PC-3 (cell line): ENCODE data around the gene DDX5. TPM values are rescaled to one million over a fixed set of nuclear protein-coding genes. Genes with fewer than 3 reads are reported as not detected.

ENCODE experiments used
- ATAC-seq: fragments of 200-7000 bp; cut with Tn5 transposase; 2 replicates; pipeline ENCODE4 v1.9.1; 2020; ENCODE audit warnings: mild to moderate bottlenecking, moderate library complexity
- BruUV-seq: library from RNA; stranded (reverse); fragments of 400-500 nt; replicated peaks from 2 replicates; lab custom pipeline; 2021; lab: Mats Ljungman, UMichigan
- CTCF ChIA-PET: fragments of 300-600 bp; sonication (Branson Sonifier 250); formaldehyde crosslinking; loops from one replicate; lab custom pipeline; 2022; ENCODE audit warnings: antibody characterized with exemption; lab: Charles Lee
- POLR2A ChIA-PET: fragments of 300-600 bp; sonication (Branson Sonifier 250); formaldehyde crosslinking; loops from one replicate; lab custom pipeline; 2022; ENCODE audit warnings: antibody characterized with exemption; ENCODE audit not compliant: unreplicated experiment; lab: Charles Lee
- DNase-seq: peaks from one replicate; pipeline ENCODE4 v3.0.0-alpha.2; 2015
- H2AFZ ChIP-seq: fragments of 300-600 bp; sonication (generic); 2 replicates; pipeline ENCODE4 v1.6.0; 2016; ENCODE audit warnings: antibody characterized with exemption, low read length
- H3F3A ChIP-seq: fragments of 300-600 bp; sonication (generic); one replicate; pipeline ENCODE4 v1.6.0; 2017; ENCODE audit warnings: antibody characterized with exemption, low read length, control low read depth, mild to moderate bottlenecking; ENCODE audit not compliant: unreplicated experiment
- H3K27ac ChIP-seq: fragments of 300-600 bp; sonication (generic); 2 replicates; pipeline ENCODE4 v1.5.1; 2016; ENCODE audit warnings: mild to moderate bottlenecking, low read length
- H3K27me3 ChIP-seq: fragments of 300-600 bp; sonication (generic); 2 replicates; pipeline ENCODE4 v1.6.1; 2016; ENCODE audit warnings: low read length, mixed read lengths
- H3K36me3 ChIP-seq: fragments of 300-600 bp; sonication (generic); 2 replicates; pipeline ENCODE4 v1.6.1; 2016; ENCODE audit warnings: low read depth, mixed run types, low read length, mixed read lengths
- H3K4me1 ChIP-seq: fragments of 300-600 bp; sonication (generic); 2 replicates; pipeline ENCODE4 v1.5.1; 2016; ENCODE audit warnings: low read length; ENCODE audit not compliant: insufficient read depth
- H3K4me2 ChIP-seq: fragments of 300-600 bp; sonication (generic); 2 replicates; pipeline ENCODE4 v1.6.0; 2016; ENCODE audit warnings: low read length
- H3K4me3 ChIP-seq: fragments of 300-600 bp; sonication (generic); 2 replicates; pipeline ENCODE4 v1.5.1; 2016; ENCODE audit warnings: mild to moderate bottlenecking, low read length, mixed read lengths
- H3K79me2 ChIP-seq: fragments of 300-600 bp; sonication (generic); 2 replicates; pipeline ENCODE4 v1.6.1; 2017; ENCODE audit warnings: low read length, mixed read lengths
- H3K9ac ChIP-seq: fragments of 300-600 bp; sonication (generic); 2 replicates; pipeline ENCODE4 v1.6.0; 2016; ENCODE audit warnings: mild to moderate bottlenecking, low read length
- H3K9me2 ChIP-seq: fragments of 300-600 bp; sonication (generic); replicated peaks from 2 replicates; pipeline ENCODE4 v1.6.1; 2016; ENCODE audit warnings: mixed run types, low read length, mixed read lengths
- H3K9me3 ChIP-seq: fragments of 300-600 bp; sonication (generic); 2 replicates; pipeline ENCODE4 v1.6.1; 2016; ENCODE audit warnings: low read length, mixed read lengths
- H4K20me1 ChIP-seq: fragments of 300-600 bp; sonication (generic); 2 replicates; pipeline ENCODE4 v1.6.1; 2016; ENCODE audit warnings: low read length, mixed read lengths
- CTCF ChIP-seq: fragments of 300-600 bp; sonication (generic); conservative IDR thresholded peaks from 2 replicates; pipeline ENCODE4 v1.5.1; 2017; ENCODE audit warnings: antibody characterized with exemption, low read depth, mild to moderate bottlenecking, low read length
- EZH2 ChIP-seq: fragments of 300-600 bp; sonication (generic); IDR thresholded peaks from one replicate; pipeline ENCODE4 v1.6.1; 2017; ENCODE audit warnings: antibody characterized with exemption, mild to moderate bottlenecking, low read length; ENCODE audit not compliant: unreplicated experiment
- EZH2phosphoT487 ChIP-seq: fragments of 300-600 bp; sonication (generic); IDR thresholded peaks from 2 replicates; pipeline ENCODE4 v1.6.1; 2018; ENCODE audit warnings: mild to moderate bottlenecking, antibody characterized with exemption, low read length, borderline replicate concordance
- intact Hi-C: fragments of 100-400 bp; cut with micrococcal nuclease; formaldehyde crosslinking; loops from 2 replicates; pipeline ENCODE4 v1.9.0; 2023
- microRNA-seq: library from miRNA; unstranded; fragments of <30 nt; microRNA quantifications from one replicate; pipeline ENCODE4 v1.1.0, GENCODE V29; 2020; ENCODE audit not compliant: unreplicated experiment
- total RNA-seq: library from RNA; depleted of rRNA; stranded (reverse); fragments of >200 nt; gene quantifications from 2 replicates; pipeline ENCODE4 v1.2.3, GENCODE V29; 2014; rRNA removed

Gene DDX5
- total RNA-seq, 1 experiment from 2014 or later: 450 TPM

GRCh38 chr17:64448665-64449512, 57.2 kb downstream of the DDX5 start, which contains the start of gene MILR1:
TSS of gene MILR1 (plus strand) at chr17:64449115. CDS start at chr17:64449169, 54 bp downstream.
- TF ChIP-seq EZH2phosphoT487: no peak
- no peak for TF ChIP-seq EZH2
- TF ChIP-seq CTCF: no peak
- Histone ChIP-seq H3K9me3 (no peaks in the 10 kb centered on the region), H3F3A (no peaks in the 10 kb centered on the region), H3K36me3 (no peaks in the 10 kb centered on the region), H3K4me1 (peaks cover 17% of the 10 kb centered on the region), H2AFZ (peak within 1 kb of the TSS; percentile 47), H3K4me2 (peak within 1 kb of the TSS; percentile 56), H3K9ac (no peak within 1 kb of the TSS), H3K79me2 (no peaks in the 10 kb centered on the region), H3K27ac (peak within 1 kb of the TSS; percentile 53), H4K20me1 (no peaks in the 10 kb centered on the region), H3K9me2 (no peaks in the 10 kb centered on the region), H3K27me3 (no peaks in the 10 kb centered on the region), H3K4me3 (peak within 1 kb of the TSS; percentile 10)
- peak; percentile 97 for ATAC-seq
- DNase-seq: peak; percentile 90
- POLR2A ChIA-PET: no interaction called here
- CTCF ChIA-PET: interaction anchor here (0.5 kb wide), 1 partner anchor 541 kb away, joined by 3 read pairs; no protein-coding TSS in a partner anchor
- BruUV-seq: TSS peak; percentile 68
- intact Hi-C loops: no loop called here

Small RNAs within 50 kb of the gene (microRNA-seq; reads per million reads assigned to microRNA genes)
- gene MIR3064: 15.5 reads per million, percentile 42 among the genes with 10 or more reads in this experiment
- not detected for gene MIR5047

Other genes starting within 250 kb of the DDX5 start
- gene TEX2, start 243.0 kb downstream of the DDX5 start, total RNA-seq: 44.2 and 50.5 TPM in 2 replicates
- gene PECAM1, start 115.4 kb downstream of the DDX5 start, total RNA-seq: 2.3 and 2.4 TPM in 2 replicates
- 10.1 and 13.3 TPM in 2 replicates for gene MILR1, start 57.2 kb downstream of the DDX5 start, total RNA-seq
- gene POLG2, start 9.2 kb downstream of the DDX5 start, total RNA-seq: 20.3 and 37.7 TPM in 2 replicates
- gene CEP95, start 688 bp upstream of the DDX5 start, total RNA-seq: 32.4 and 59.1 TPM in 2 replicates
- gene SMURF2, start 156.0 kb upstream of the DDX5 start, total RNA-seq: 68.2 and 76.6 TPM in 2 replicates